HEK293 (cell line): Measurements from ENCODE around the gene SRP9.

Experiments used
- GLIS1 ChIP-seq: fragments of 450-650 bp; formaldehyde crosslinking; IDR thresholded peaks from 2 replicates; pipeline ENCODE4 v1.5.1; 2016; ENCODE audit warnings: missing biosample characterization, missing genetic modification characterization
- IKZF3 ChIP-seq: fragments of 450-650 bp; IDR thresholded peaks from 2 replicates; pipeline ENCODE4 v1.5.0; 2018; ENCODE audit warnings: missing biosample characterization, mild to moderate bottlenecking, missing genetic modification characterization, moderate library complexity
- KLF1 ChIP-seq: fragments of 450-650 bp; formaldehyde crosslinking; IDR thresholded peaks from 2 replicates; pipeline ENCODE4 v1.5.1; 2016; ENCODE audit warnings: missing biosample characterization, missing genetic modification characterization
- KLF10 ChIP-seq: fragments of 450-650 bp; IDR thresholded peaks from 2 replicates; pipeline ENCODE4 v1.5.1; 2018; ENCODE audit warnings: missing biosample characterization, mild to moderate bottlenecking, missing genetic modification characterization
- MZF1 ChIP-seq: fragments of 450-650 bp; formaldehyde crosslinking; IDR thresholded peaks from 2 replicates; pipeline ENCODE4 v1.5.1; 2017; ENCODE audit warnings: missing biosample characterization, missing genetic modification characterization, borderline replicate concordance
- SALL2 ChIP-seq: fragments of 450-650 bp; formaldehyde crosslinking; IDR thresholded peaks from 2 replicates; pipeline ENCODE4 v1.5.0; 2017; ENCODE audit warnings: missing biosample characterization, mild to moderate bottlenecking, missing genetic modification characterization, borderline replicate concordance
- SP2 ChIP-seq: fragments of 450-650 bp; formaldehyde crosslinking; IDR thresholded peaks from 2 replicates; pipeline ENCODE4 v1.5.1; 2016; ENCODE audit warnings: missing biosample characterization, missing genetic modification characterization
- SP7 ChIP-seq: fragments of 450-650 bp; formaldehyde crosslinking; IDR thresholded peaks from 2 replicates; pipeline ENCODE4 v1.5.1; 2016; ENCODE audit warnings: missing biosample characterization, missing genetic modification characterization
- ZBTB17 ChIP-seq: fragments of 450-650 bp; formaldehyde crosslinking; IDR thresholded peaks from 2 replicates; pipeline ENCODE4 v1.5.1; 2016; ENCODE audit warnings: missing biosample characterization, missing genetic modification characterization
- ZBTB44 ChIP-seq: fragments of 450-650 bp; IDR thresholded peaks from 2 replicates; pipeline ENCODE4 v1.5.1; 2018; ENCODE audit warnings: missing biosample characterization, mild to moderate bottlenecking, missing genetic modification characterization
- ZBTB8A ChIP-seq: fragments of 450-650 bp; formaldehyde crosslinking; IDR thresholded peaks from 2 replicates; pipeline ENCODE4 v1.5.1; 2016; ENCODE audit warnings: missing biosample characterization, missing genetic modification characterization
- ZEB2 ChIP-seq: fragments of 450-650 bp; formaldehyde crosslinking; IDR thresholded peaks from 2 replicates; pipeline ENCODE4 v1.5.1; 2016; ENCODE audit warnings: missing biosample characterization, missing genetic modification characterization
- ZIC2 ChIP-seq: fragments of 450-650 bp; formaldehyde crosslinking; IDR thresholded peaks from 2 replicates; pipeline ENCODE4 v1.5.1; 2016; ENCODE audit warnings: missing biosample characterization, missing genetic modification characterization
- ZNF133 ChIP-seq: fragments of 450-650 bp; formaldehyde crosslinking; IDR thresholded peaks from 2 replicates; pipeline ENCODE4 v1.5.1; 2016; ENCODE audit warnings: missing biosample characterization, missing genetic modification characterization
- ZNF146 ChIP-seq: fragments of 450-650 bp; formaldehyde crosslinking; IDR thresholded peaks from 2 replicates; pipeline ENCODE4 v1.5.1; 2016; ENCODE audit warnings: missing biosample characterization, missing genetic modification characterization
- ZNF148 ChIP-seq: fragments of 450-650 bp; formaldehyde crosslinking; IDR thresholded peaks from 2 replicates; pipeline ENCODE4 v1.5.0; 2017; ENCODE audit warnings: missing biosample characterization, missing genetic modification characterization, borderline replicate concordance
- ZNF157 ChIP-seq: fragments of 450-650 bp; formaldehyde crosslinking; IDR thresholded peaks from 2 replicates; pipeline ENCODE4 v1.5.1; 2016; ENCODE audit warnings: missing biosample characterization, missing genetic modification characterization
- ZNF354C ChIP-seq: fragments of 450-650 bp; formaldehyde crosslinking; IDR thresholded peaks from 2 replicates; pipeline ENCODE4 v1.5.1; 2016; ENCODE audit warnings: missing biosample characterization, missing genetic modification characterization, low read depth, borderline replicate concordance
- ZNF362 ChIP-seq: fragments of 450-650 bp; formaldehyde crosslinking; IDR thresholded peaks from 2 replicates; pipeline ENCODE4 v1.5.1; 2016; ENCODE audit warnings: missing biosample characterization, missing genetic modification characterization
- ZNF37A ChIP-seq: fragments of 450-650 bp; IDR thresholded peaks from 2 replicates; pipeline ENCODE4 v1.5.1; 2018; ENCODE audit warnings: missing biosample characterization, missing genetic modification characterization
- ZNF394 ChIP-seq: fragments of 450-650 bp; formaldehyde crosslinking; IDR thresholded peaks from 2 replicates; pipeline ENCODE4 v1.5.1; 2016; ENCODE audit warnings: missing biosample characterization, missing genetic modification characterization, mild to moderate bottlenecking, moderate library complexity, borderline replicate concordance
- ZNF580 ChIP-seq: fragments of 450-650 bp; formaldehyde crosslinking; IDR thresholded peaks from 2 replicates; pipeline ENCODE4 v1.5.1; 2016; ENCODE audit warnings: missing biosample characterization, missing genetic modification characterization
- ZNF600 ChIP-seq: fragments of 450-650 bp; formaldehyde crosslinking; IDR thresholded peaks from 2 replicates; pipeline ENCODE4 v1.5.1; 2016; ENCODE audit warnings: missing biosample characterization, missing genetic modification characterization
- ZNF626 ChIP-seq: fragments of 450-650 bp; sonication (Bioruptor Pico); formaldehyde crosslinking; IDR thresholded peaks from 2 replicates; pipeline ENCODE4 v1.5.1; 2018; ENCODE audit warnings: missing biosample characterization, missing genetic modification characterization, inconsistent platforms
- ZNF639 ChIP-seq: fragments of 450-650 bp; formaldehyde crosslinking; IDR thresholded peaks from 2 replicates; pipeline ENCODE4 v1.5.1; 2016; ENCODE audit warnings: missing biosample characterization, missing genetic modification characterization
- ZNF707 ChIP-seq: fragments of 450-650 bp; formaldehyde crosslinking; IDR thresholded peaks from 2 replicates; pipeline ENCODE4 v1.5.1; 2016; ENCODE audit warnings: missing biosample characterization, missing genetic modification characterization

Gene SRP9

GRCh38 chr1:225813214-225813964, 35.8 kb downstream of the SRP9 start (continued):
- TF ChIP-seq SP7 (tag by site-specific recombination) (peak; percentile 65), ZNF580 (tag by site-specific recombination) (no peak), ZNF600 (tag by site-specific recombination) (peak; percentile 65), ZNF354C (tag by site-specific recombination) (no peak), ZNF157 (no peak), ZNF707 (tag by site-specific recombination) (no peak), ZNF362 (tag by site-specific recombination) (no peak), KLF1 (tag by site-specific recombination) (peak; percentile 89), IKZF3 (tag by site-specific recombination) (peak; percentile 21; the same call in 1 of the 2 replicates), ZNF639 (tag by site-specific recombination) (peak; percentile 35; the same call in 1 of the 2 replicates), ZNF394 (0 out of 2 replicates have a peak, but pooled peaks have one; percentile 54), ZNF626 (tag by site-specific recombination) (no peak), GLIS1 (tag by site-specific recombination) (peak; percentile 88), ZBTB17 (tag by site-specific recombination) (peak; percentile 65; the same call in 1 of the 2 replicates), ZBTB44 (no peak), KLF10 (tag by site-specific recombination) (peak; percentile 43; the same call in 1 of the 2 replicates), ZIC2 (peak; percentile 99), ZNF37A (no peak), ZNF146 (no peak), ZNF133 (tag by site-specific recombination) (no peak), SALL2 (tag by site-specific recombination) (no peak), SP2 (tag by site-specific recombination) (peak; percentile 45), ZBTB8A (tag by site-specific recombination) (0 out of 2 replicates have a peak, but pooled peaks have one; percentile 9), ZNF148 (tag by site-specific recombination) (no peak), MZF1 (tag by site-specific recombination) (no peak), ZEB2 (tag by site-specific recombination) (peak; percentile 59; the same call in 1 of the 2 replicates)
